ENCODE results near the gene STAT5B. TPM values are rescaled to one million over a fixed set of nuclear protein-coding genes. Genes with fewer than 3 reads are reported as not detected.

STAT5B gene
- total and polyA plus RNA-seq, 2 of the 13 experiments (the other 11 are each of a cell fraction or from before 2014, with no cell fraction given): 21.0 to 42.8 TPM

DNA sequence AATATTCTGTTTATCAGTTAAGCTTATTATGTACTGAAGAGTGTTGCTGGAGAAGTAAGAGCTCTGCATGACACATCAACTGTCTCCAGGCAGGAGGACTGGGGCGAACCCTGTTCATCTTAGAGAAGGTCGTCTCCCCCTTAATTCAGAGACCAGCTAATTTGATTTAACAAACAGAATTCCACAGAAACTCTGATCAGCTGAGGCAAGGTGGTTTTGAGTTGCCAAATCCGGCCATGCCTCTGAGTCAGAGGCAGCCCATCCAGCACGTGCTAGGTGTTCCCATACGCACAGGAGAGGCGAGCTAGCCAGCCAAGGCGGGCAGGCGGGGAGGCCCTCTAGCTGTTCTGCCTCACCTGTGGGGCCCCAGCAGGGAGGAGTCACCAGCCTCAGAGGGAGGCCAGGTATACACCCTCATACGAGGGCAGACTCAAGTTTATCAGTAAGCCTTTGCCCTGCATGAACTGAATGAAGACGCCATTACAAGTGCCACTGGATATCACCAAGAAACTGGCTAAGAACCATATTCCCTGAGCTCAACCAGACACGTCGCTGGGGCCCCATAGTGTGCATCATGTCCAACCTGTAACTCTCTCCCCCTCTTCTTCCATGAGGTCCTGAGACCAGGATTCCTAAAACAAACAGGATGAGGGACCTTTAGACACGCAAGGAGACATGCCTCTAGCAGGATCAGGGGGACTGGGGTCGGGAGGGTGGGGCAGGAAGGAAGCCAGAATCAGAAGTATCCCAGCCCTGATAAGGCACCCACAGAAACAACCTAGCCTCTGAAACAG is 37.8 kb upstream of the STAT5B start (continued):
- TF ChIP-seq RBAK (CRISPR knock-in tag; IDR thresholded peaks at IDR 0.05) (peak; percentile 21; the same call in 1 of the 2 replicates), FOSL2 (CRISPR knock-in tag; IDR thresholded peaks at IDR 0.05) (0 out of 2 replicates have a peak, but pooled peaks have one; percentile 18), SOX5 (CRISPR knock-in tag; IDR thresholded peaks at IDR 0.05; ENCODE audit: borderline replicate concordance) (no peak), ZNF234 (CRISPR knock-in tag; conservative IDR thresholded peaks at IDR 0.05) (no peak), ZBTB38 (CRISPR knock-in tag; IDR thresholded peaks at IDR 0.05) (peak; percentile 40; the same call in 1 of the 2 replicates), ZNF83 (CRISPR knock-in tag; IDR thresholded peaks at IDR 0.05; ENCODE audit: borderline replicate concordance) (no peak)
- TF ChIP-seq, protein P1, sequence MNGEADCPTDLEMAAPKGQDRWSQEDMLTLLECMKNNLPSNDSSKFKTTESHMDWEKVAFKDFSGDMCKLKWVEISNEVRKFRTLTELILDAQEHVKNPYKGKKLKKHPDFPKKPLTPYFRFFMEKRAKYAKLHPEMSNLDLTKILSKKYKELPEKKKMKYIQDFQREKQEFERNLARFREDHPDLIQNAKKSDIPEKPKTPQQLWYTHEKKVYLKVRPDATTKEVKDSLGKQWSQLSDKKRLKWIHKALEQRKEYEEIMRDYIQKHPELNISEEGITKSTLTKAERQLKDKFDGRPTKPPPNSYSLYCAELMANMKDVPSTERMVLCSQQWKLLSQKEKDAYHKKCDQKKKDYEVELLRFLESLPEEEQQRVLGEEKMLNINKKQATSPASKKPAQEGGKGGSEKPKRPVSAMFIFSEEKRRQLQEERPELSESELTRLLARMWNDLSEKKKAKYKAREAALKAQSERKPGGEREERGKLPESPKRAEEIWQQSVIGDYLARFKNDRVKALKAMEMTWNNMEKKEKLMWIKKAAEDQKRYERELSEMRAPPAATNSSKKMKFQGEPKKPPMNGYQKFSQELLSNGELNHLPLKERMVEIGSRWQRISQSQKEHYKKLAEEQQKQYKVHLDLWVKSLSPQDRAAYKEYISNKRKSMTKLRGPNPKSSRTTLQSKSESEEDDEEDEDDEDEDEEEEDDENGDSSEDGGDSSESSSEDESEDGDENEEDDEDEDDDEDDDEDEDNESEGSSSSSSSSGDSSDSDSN (CRISPR knock-in tag; IDR thresholded peaks at IDR 0.05): no peak

DNA sequence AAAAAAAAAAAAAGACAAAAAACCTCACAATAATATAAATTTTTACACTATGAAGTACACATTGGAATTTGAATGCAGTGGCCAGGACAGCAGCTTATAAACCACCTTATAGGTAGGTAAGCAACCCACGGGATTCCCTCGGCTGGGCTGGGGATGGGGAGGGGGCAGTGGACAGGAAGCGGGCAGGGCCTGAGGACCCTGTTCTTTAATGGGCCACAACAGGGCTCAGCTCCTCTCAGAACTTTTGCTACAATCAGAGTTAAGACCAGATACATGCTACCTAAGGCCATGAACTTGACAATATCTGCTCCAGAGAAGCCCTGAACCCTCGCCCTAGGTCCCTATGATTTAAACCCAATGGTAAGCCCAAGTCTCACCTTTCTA is 37.2 kb upstream of the STAT5B start:
- ChIA-PET POLR2A (interaction anchor here (0.9 to 3.7 kb wide), 4 partner anchors 44 to 265 kb away, joined by 3 to 47 read pairs (median 5); partner anchors contain the start of gene STAT3), CTCF (ENCODE audit: low intra/inter-chr PET ratio, low total read pairs) (no interaction called here)
- H3K4me3 ChIP-seq (replicated peaks in 1 of 3; ENCODE audit: insufficient read depth in 1 of 3, low read depth in 2 of 3, low read length in 3 of 3): no peak overlapping the region
- H2AFZ ChIP-seq (ENCODE audit: low read length): no peak overlapping the region
- in situ Hi-C loops (cut with HindIII; ENCODE audit: extremely low pct_ligation_motif_present, low pct_unique_long_range_greater_than_20kb) (no loop called here), intact Hi-C loops (cut with micrococcal nuclease; ENCODE audit: unreplicated experiment) (no loop called here)
- no peak overlapping the region for H3K9ac ChIP-seq (ENCODE audit: insufficient read depth, low read depth, low read length)
- peaks cover 95% of the 10 kb centered on the region for H3K4me1 ChIP-seq (ENCODE audit: insufficient read depth, low read length)
- ATAC-seq (no peak), DNase-seq (ENCODE audit: low spot score) (no peak), FAIRE-seq (no peak)
- no peaks in the 10 kb centered on the region for H3K9me3 ChIP-seq (ENCODE audit: low read length)
- H3K27ac ChIP-seq (ENCODE audit: extremely low read length, insufficient read depth, low read length): peak overlapping the region; percentile 73
- 91% methylated on average over 4 of the region's 4 CpGs for WGBS (ENCODE audit: low lambda C conversion rate)
- no peaks in the 10 kb centered on the region for H4K20me1 ChIP-seq (ENCODE audit: insufficient read depth, low read length)
- no TSS peak for BruUV-seq (replicated peaks)
- H3K36me3 ChIP-seq (replicated peaks in 1 of 2; ENCODE audit: control insufficient read depth in 1 of 2, insufficient read depth in 2 of 2, low read length in 2 of 2): peaks cover 5 to 22% of the 10 kb centered on the region in 2 experiments; a peak in 4 of 5 replicates
- H3K4me2 ChIP-seq (ENCODE audit: low read depth, low read length): no peak overlapping the region; the same call in 1 of the 2 replicates
- H3K79me2 ChIP-seq (ENCODE audit: insufficient read depth, low read length): no peaks in the 10 kb centered on the region
- no peaks in the 10 kb centered on the region for H3K27me3 ChIP-seq (ENCODE audit: control insufficient read depth in 1 of 2, insufficient read depth in 2 of 2, low read length in 2 of 2)
- no peak for TF ChIP-seq SCMH1 (CRISPR knock-in tag; IDR thresholded peaks at IDR 0.05; ENCODE audit: borderline replicate concordance)
- no peak for TF ChIP-seq PTBP1 (IDR thresholded peaks at IDR 0.05; ENCODE audit: low read depth, low read length, poor library complexity, severe bottlenecking)
- TF ChIP-seq ZNF629 (CRISPR knock-in tag; conservative IDR thresholded peaks at IDR 0.05): no peak
- TF ChIP-seq ZNF12 (CRISPR knock-in tag; IDR thresholded peaks at IDR 0.05): no peak
- no peak for TF ChIP-seq CSRNP2 (CRISPR knock-in tag; conservative IDR thresholded peaks at IDR 0.05; ENCODE audit: low read depth)
- TF ChIP-seq SNAPC2 (CRISPR knock-in tag; IDR thresholded peaks at IDR 0.05): no peak
- TF ChIP-seq FOSL2 (CRISPR knock-in tag; IDR thresholded peaks at IDR 0.05): no peak
- no peak for TF ChIP-seq ZMYM4 (CRISPR knock-in tag; IDR thresholded peaks at IDR 0.05)
- TF ChIP-seq ZNF562 (CRISPR knock-in tag; IDR thresholded peaks at IDR 0.05; ENCODE audit: borderline replicate concordance): no peak
- TF ChIP-seq, protein P2, sequence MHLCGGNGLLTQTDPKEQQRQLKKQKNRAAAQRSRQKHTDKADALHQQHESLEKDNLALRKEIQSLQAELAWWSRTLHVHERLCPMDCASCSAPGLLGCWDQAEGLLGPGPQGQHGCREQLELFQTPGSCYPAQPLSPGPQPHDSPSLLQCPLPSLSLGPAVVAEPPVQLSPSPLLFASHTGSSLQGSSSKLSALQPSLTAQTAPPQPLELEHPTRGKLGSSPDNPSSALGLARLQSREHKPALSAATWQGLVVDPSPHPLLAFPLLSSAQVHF (CRISPR knock-in tag; IDR thresholded peaks at IDR 0.05): no peak
- TF ChIP-seq HIVEP1 (CRISPR knock-in tag; IDR thresholded peaks at IDR 0.05): no peak
- TF ChIP-seq ZSCAN12 (CRISPR knock-in tag; IDR thresholded peaks at IDR 0.05): no peak
- no peak for TF ChIP-seq ZNF160 (CRISPR knock-in tag; IDR thresholded peaks at IDR 0.05)
- TF ChIP-seq MXD4 (CRISPR knock-in tag; IDR thresholded peaks at IDR 0.05): no peak
